ENCODE data around the gene STIM2. TPM values are rescaled to one million over a fixed set of nuclear protein-coding genes. Genes with fewer than 3 reads are reported as not detected.

The STIM2 gene
- total RNA-seq, 2 donors from 2014 or later: 70.1 to 73.4 TPM

GRCh38 chr4:26850528-26850927, 10.1 kb upstream of the STIM2 start:
- H3K9me3 ChIP-seq (ENCODE audit: control insufficient read depth, low read length, poor library complexity, severe bottlenecking): no peaks in the 10 kb centered on the region
- ATAC-seq: no peak
- DNase-seq: no peak
- Mint-ChIP-seq H3K27me3 (no peaks in the 10 kb centered on the region), H3K4me1 (peaks cover 4% of the 10 kb centered on the region), H3K4me3 (no peak overlapping the region), H3K27ac (no peak overlapping the region), H3K36me3 (ENCODE audit: low read depth) (peaks cover 13% of the 10 kb centered on the region)

- no peak overlapping the region for H3K4me3 Mint-ChIP-seq
- no peak for ATAC-seq
- H3K27ac Mint-ChIP-seq: no peak overlapping the region
- peaks cover 4% of the 10 kb centered on the region for H3K4me1 Mint-ChIP-seq
- no peak for DNase-seq
- peaks cover 13% of the 10 kb centered on the region for H3K36me3 Mint-ChIP-seq (ENCODE audit: low read depth)
- H3K27me3 Mint-ChIP-seq: no peaks in the 10 kb centered on the region
- no peaks in the 10 kb centered on the region for H3K9me3 ChIP-seq (ENCODE audit: control insufficient read depth, low read length, poor library complexity, severe bottlenecking)
These were observed 9.5 kb upstream of the STIM2 start for GRCh38 chr4:26851129-26851528.

- ATAC-seq (no peak), DNase-seq (no peak)
- no peaks in the 10 kb centered on the region for H3K9me3 ChIP-seq (ENCODE audit: control insufficient read depth, low read length, poor library complexity, severe bottlenecking)
- no peak overlapping the region for H3K27ac Mint-ChIP-seq
- H3K4me3 Mint-ChIP-seq: no peak overlapping the region
- no peaks in the 10 kb centered on the region for H3K27me3 Mint-ChIP-seq
- peaks cover 31% of the 10 kb centered on the region for H3K4me1 Mint-ChIP-seq
- H3K36me3 Mint-ChIP-seq (ENCODE audit: low read depth): peaks cover 5% of the 10 kb centered on the region
These were observed 5.9 kb upstream of the STIM2 start for GRCh38 chr4:26854701-26855100.

GRCh38 chr4:26856906-26857277, 3.7 kb upstream of the STIM2 start:
- no peak for DNase-seq
- H3K4me3 Mint-ChIP-seq: peak overlapping the region; percentile 98
- peaks cover 44% of the 10 kb centered on the region for H3K4me1 Mint-ChIP-seq
- ATAC-seq: no peak
- H3K9me3 ChIP-seq (ENCODE audit: control insufficient read depth, low read length, poor library complexity, severe bottlenecking): no peaks in the 10 kb centered on the region
- peaks cover 12% of the 10 kb centered on the region for H3K36me3 Mint-ChIP-seq (ENCODE audit: low read depth)
- H3K27me3 Mint-ChIP-seq: no peaks in the 10 kb centered on the region
- peak overlapping the region; percentile 98 for H3K27ac Mint-ChIP-seq

- Mint-ChIP-seq H3K27ac (peak overlapping the region; percentile 98), H3K36me3 (ENCODE audit: low read depth) (peaks cover 12% of the 10 kb centered on the region)
These were observed 3.2 kb upstream of the STIM2 start for GRCh38 chr4:26857278-26858034.

GRCh38 chr4:26858035-26858918, 2.4 kb upstream of the STIM2 start:
- DNase-seq: no peak

More at GRCh38 chr4:26857278-26858034, 3.2 kb upstream of the STIM2 start:
- no peaks in the 10 kb centered on the region for H3K9me3 ChIP-seq (ENCODE audit: control insufficient read depth, low read length, poor library complexity, severe bottlenecking)
- peaks cover 43% of the 10 kb centered on the region for H3K4me1 Mint-ChIP-seq
- H3K27me3 Mint-ChIP-seq: no peaks in the 10 kb centered on the region
- peak; percentile 96 to 98 (median 96) for DNase-seq
- H3K4me3 Mint-ChIP-seq: peak overlapping the region; percentile 98
- ATAC-seq: peak; percentile 72

GRCh38 chr4:26858947-26859401, 1.7 kb upstream of the STIM2 start:
- H3K9me3 ChIP-seq (ENCODE audit: control insufficient read depth, low read length, poor library complexity, severe bottlenecking): no peaks in the 10 kb centered on the region
- no peak for DNase-seq
- H3K27ac Mint-ChIP-seq: peak overlapping the region; percentile 98
- peak overlapping the region; percentile 98 for H3K4me3 Mint-ChIP-seq
- ATAC-seq: no peak
- peaks cover 9% of the 10 kb centered on the region for H3K36me3 Mint-ChIP-seq (ENCODE audit: low read depth)
- H3K4me1 Mint-ChIP-seq: peaks cover 48% of the 10 kb centered on the region
- no peaks in the 10 kb centered on the region for H3K27me3 Mint-ChIP-seq

More at GRCh38 chr4:26858035-26858918, 2.4 kb upstream of the STIM2 start:
- Mint-ChIP-seq H3K4me3 (peak overlapping the region; percentile 98), H3K27ac (peak overlapping the region; percentile 98), H3K4me1 (peaks cover 47% of the 10 kb centered on the region), H3K27me3 (no peaks in the 10 kb centered on the region), H3K36me3 (ENCODE audit: low read depth) (peaks cover 12% of the 10 kb centered on the region)
- H3K9me3 ChIP-seq (ENCODE audit: control insufficient read depth, low read length, poor library complexity, severe bottlenecking): no peaks in the 10 kb centered on the region
- ATAC-seq: no peak

- peaks cover 53% of the 10 kb centered on the region for H3K4me1 Mint-ChIP-seq
- no peaks in the 10 kb centered on the region for H3K9me3 ChIP-seq (ENCODE audit: control insufficient read depth, low read length, poor library complexity, severe bottlenecking)
- DNase-seq (no peak), ATAC-seq (no peak)
- H3K4me3 Mint-ChIP-seq: peak overlapping the region; percentile 98
- peak overlapping the region; percentile 98 for H3K27ac Mint-ChIP-seq
- peaks cover 9% of the 10 kb centered on the region for H3K36me3 Mint-ChIP-seq (ENCODE audit: low read depth)
- no peaks in the 10 kb centered on the region for H3K27me3 Mint-ChIP-seq
These were observed 882 bp upstream of the STIM2 start for GRCh38 chr4:26859762-26860156.

GRCh38 chr4:26860922-26861433, 337 bp downstream of the STIM2 start:
- peak in 1 of 3 donors; percentile 42 for DNase-seq
- H3K4me1 Mint-ChIP-seq: peaks cover 58% of the 10 kb centered on the region
- H3K9me3 ChIP-seq (ENCODE audit: control insufficient read depth, low read length, poor library complexity, severe bottlenecking): no peaks in the 10 kb centered on the region
- H3K36me3 Mint-ChIP-seq (ENCODE audit: low read depth): peaks cover 9% of the 10 kb centered on the region
- peak; percentile 16 for ATAC-seq
- peak overlapping the region; percentile 99 for H3K4me3 Mint-ChIP-seq
- H3K27me3 Mint-ChIP-seq: no peaks in the 10 kb centered on the region
- peak overlapping the region; percentile 98 for H3K27ac Mint-ChIP-seq

GRCh38 chr4:26861434-26862186, 969 bp downstream of the STIM2 start:
- H3K36me3 Mint-ChIP-seq (ENCODE audit: low read depth): peaks cover 9% of the 10 kb centered on the region
- no peaks in the 10 kb centered on the region for H3K9me3 ChIP-seq (ENCODE audit: control insufficient read depth, low read length, poor library complexity, severe bottlenecking)
- H3K27me3 Mint-ChIP-seq: no peaks in the 10 kb centered on the region
- peak overlapping the region; percentile 99 for H3K4me3 Mint-ChIP-seq
- ATAC-seq: peak; percentile 30
- H3K27ac Mint-ChIP-seq: peak overlapping the region; percentile 98
- DNase-seq: peak; percentile 55 to 67 (median 56)
- H3K4me1 Mint-ChIP-seq: peaks cover 60% of the 10 kb centered on the region

GRCh38 chr4:26862381-26862915, 1.8 kb downstream of the STIM2 start:
- H3K27ac Mint-ChIP-seq: peak overlapping the region; percentile 98
- H3K4me1 Mint-ChIP-seq: peaks cover 59% of the 10 kb centered on the region
- peak overlapping the region; percentile 99 for H3K4me3 Mint-ChIP-seq
- no peaks in the 10 kb centered on the region for H3K9me3 ChIP-seq (ENCODE audit: control insufficient read depth, low read length, poor library complexity, severe bottlenecking)
- no peak for ATAC-seq
- no peaks in the 10 kb centered on the region for H3K27me3 Mint-ChIP-seq
- H3K36me3 Mint-ChIP-seq (ENCODE audit: low read depth): peaks cover 11% of the 10 kb centered on the region
- DNase-seq: no peak

- Mint-ChIP-seq H3K4me1 (peaks cover 60% of the 10 kb centered on the region), H3K27ac (peak overlapping the region; percentile 70), H3K36me3 (ENCODE audit: low read depth) (peaks cover 9% of the 10 kb centered on the region), H3K4me3 (peak overlapping the region; percentile 74), H3K27me3 (no peaks in the 10 kb centered on the region)
- H3K9me3 ChIP-seq (ENCODE audit: control insufficient read depth, low read length, poor library complexity, severe bottlenecking): no peaks in the 10 kb centered on the region
- ATAC-seq: no peak
- no peak for DNase-seq
These were observed 2.9 kb downstream of the STIM2 start for GRCh38 chr4:26863512-26863911.
